NCI-H1105 (cell line): ENCODE results near the gene TPRA1.
"Not testable (repeated sequence)": the region's sequence is repeated elsewhere in the genome, so short reads cannot be mapped to it uniquely, and the experiment has no call there.

Experiments
- DNase-seq: peaks from one replicate; lab custom pipeline; 2025; lab: John Stamatoyannopoulos, UW

Gene TPRA1

DNA sequence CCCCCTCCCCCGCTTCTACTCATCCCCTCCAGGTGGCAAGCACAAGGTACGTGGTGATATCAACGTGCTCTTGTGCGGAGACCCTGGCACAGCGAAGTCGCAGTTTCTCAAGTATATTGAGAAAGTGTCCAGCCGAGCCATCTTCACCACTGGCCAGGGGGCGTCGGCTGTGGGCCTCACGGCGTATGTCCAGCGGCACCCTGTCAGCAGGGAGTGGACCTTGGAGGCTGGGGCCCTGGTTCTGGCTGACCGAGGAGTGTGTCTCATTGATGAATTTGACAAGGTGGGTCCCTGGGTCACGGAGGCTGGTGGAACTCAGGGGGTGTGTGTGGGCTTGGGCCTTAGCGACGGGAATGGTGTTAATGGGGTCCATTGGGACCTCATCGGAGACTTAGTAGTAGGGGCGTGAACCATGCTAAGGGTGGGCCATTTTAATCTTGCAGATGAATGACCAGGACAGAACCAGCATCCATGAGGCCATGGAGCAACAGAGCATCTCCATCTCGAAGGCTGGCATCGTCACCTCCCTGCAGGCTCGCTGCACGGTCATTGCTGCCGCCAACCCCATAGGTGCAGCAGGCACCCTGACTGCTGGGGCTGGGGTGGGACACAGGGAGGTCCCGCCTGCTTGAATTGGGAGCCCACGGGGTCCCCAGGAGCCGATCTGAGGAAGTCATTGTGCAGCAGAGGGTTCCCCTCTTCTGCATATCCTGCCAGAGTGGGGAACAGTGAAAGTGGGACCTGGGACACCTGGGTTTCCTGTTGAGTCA, 26.5 kb upstream of the TPRA1 start:
- no peak for DNase-seq

DNA sequence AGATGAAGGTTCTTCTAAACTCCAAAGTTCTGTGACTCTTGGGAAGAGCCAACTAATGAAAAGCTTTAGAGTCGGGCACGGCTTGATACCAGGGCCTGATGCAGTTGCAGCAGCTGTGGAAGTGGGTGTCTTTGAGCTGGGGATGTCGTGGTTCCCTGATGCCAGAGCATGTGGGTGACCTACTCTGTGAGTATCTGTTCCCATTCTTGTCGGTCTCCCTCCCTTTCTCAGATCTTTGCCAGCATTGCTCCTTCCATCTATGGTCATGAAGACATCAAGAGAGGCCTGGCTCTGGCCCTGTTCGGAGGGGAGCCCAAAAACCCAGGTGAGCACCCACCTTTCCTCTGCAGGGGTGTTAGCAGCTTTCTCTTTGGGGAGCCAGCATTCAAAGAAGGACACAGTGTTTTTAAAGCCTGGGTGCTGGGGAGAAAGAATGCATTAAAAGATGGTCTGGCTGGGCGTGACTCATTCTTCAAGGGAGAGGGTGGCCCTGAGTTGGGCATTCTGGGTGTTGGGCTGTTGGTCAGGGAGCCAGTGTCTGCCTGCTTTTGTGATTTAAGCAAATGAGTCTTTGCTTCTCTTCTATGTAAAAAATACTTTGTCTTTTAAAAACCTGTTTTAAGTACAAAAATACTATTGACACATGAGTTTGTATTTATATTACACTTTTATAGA, 25.2 kb upstream of the TPRA1 start:
- no peak for DNase-seq

DNA sequence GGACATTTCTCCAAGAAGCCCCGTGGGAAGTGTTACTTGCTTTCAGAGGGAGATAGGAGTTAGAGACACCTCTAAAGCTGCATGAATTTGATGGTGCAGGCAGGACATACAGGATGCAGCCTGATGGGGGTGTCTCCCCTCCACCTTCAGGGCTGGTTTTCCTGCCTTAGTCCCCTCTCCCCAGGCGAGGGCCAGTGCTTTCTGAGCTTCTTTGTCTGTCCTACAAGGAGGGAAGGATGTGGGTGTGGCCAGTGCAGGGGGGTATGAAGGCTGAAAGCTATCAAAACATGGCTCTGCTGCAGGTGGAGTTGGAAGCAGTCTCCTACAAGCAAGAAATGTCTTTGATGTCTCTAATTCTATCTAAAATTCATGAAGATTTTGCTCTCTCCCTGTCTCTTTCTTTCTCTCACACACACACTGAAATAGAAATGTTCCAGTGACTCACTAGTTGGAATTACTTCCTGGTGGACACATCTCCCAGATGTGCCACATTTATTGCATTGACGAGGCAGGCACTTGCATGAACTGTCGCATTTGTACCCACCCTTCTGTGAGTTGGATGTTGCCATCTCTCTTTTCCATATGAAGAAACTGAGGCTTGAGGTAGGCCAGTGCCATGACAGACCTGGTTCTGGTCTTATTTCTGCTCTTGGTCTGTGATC, 24.5 kb upstream of the TPRA1 start:
- DNase-seq = no peak

DNA sequence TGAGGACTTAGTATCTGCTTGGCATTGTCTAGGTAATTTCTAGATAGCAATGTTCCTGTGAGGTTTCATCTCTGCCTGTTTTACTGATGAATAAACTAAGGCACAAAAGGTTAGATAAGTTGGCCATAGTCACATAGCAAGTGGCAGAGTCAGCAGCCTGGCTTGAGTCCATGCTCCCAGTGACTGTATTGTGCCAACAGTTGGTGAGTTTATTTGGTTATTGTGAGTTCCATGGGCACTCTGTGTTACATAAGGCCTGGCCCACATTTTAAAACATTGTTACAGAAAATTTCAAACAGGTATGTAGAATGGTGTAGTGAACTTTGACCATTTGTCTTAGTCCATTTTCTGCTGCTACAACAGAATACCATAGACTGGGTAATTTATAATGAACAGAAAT, 22.9 kb upstream of the TPRA1 start:
- no peak for DNase-seq

DNA sequence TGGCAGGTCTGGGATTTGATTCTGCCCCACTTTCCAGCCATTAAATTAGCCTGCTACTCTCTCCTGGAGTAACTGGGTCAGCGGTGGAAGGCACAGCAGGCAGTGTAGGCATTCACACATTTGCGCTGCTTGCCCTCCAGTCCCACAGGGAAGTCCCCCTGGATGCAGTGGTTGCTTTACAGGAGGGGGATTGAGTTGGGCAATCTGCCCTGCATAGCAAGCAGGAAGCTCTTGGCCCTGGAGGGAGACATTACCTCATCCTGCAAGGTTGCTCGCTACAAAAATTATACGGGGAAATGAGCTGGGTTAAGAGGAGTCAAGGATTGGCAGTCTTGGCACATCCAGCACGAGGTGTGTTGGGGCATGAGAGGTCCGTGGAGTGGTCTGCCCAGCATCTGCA, 22.4 kb upstream of the TPRA1 start:
- DNase-seq = no peak

DNA sequence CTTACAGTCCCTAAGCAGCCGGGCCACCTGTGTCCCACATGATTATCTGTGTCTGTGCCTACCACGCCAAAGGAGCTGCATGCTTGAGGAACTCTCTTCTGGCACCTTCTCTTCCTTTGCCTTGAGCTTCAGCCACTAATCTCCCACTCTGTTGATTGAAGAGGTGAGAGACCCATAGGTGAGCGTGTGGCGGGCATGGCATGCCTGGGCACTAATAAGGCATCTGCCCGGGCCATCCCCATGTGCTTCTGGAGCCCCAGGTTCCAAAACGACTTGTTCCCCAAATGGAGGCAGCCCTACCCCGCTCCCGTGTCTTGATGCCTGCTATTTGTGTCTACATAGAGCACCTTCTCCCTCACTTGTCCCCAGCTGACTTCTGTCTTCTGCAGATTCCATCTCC, 20.7 kb upstream of the TPRA1 start:
- DNase-seq = no peak

DNA sequence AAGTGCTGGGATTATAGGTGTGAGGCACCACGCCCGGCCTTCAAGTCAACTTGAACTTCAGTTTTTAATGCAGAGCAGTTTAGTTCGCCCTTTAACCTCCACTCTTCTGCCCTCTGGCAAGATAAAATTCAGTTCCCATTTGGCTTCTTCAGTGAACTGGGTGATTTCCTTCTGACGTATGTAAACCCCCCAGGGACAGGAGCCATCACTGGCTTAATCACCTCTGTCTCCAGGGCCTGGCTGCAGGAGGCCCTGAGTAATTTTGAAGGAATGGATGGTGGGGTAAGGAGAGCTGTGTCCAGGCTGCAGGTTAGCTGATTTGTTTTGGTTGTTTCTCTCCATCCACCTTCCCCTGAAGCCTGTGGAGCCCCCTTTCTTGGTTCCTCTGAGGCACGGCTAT, 19.6 kb upstream of the TPRA1 start:
- no peak for DNase-seq

DNA sequence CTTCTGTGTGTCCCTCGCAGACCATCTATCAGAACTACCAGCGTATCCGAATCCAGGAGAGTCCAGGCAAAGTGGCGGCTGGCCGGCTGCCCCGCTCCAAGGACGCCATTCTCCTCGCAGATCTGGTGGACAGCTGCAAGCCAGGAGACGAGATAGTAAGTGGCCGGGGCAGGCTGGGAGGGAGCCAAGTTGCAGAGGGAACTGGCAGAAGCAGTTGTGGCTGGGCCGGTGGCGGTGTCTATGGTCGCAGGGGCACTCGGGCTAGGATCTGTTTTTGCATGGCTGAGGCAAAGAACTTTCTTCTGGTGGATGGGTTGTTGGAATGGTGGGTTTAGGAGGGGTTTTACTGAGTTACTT, 17.8 kb upstream of the TPRA1 start:
- no peak for DNase-seq

DNA sequence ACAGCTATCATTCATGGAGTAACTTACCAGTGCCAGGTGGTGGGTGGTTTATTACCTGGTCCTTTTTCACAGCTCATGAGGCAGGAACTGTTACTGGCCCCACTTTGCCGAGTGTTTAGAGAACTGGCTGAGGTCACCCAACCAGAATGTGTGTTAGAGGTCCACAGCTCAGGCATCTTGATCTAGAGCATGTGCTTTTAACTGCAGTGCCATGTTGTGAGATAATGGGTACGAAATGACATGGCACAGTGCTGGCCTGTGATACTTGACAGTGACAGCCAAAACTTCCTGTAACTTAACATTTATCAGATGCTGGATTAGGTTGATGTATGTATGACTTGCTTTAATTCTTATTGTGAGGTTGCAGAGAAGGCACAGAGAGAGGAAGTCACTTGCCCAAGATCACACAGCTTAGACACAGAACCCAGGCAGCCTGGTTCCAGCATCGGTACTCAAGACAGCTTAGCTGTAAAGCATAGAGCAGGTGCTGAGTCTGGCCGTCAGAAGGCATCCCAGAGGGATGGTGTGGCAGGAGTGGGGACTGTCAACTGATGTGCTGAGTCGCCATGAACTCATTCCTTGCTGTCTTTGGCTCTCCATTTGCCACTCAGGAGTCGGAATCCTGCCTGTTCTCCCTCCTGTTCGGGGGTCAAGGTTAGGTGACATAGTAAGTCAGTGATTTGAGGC, 17.3 kb upstream of the TPRA1 start:
- DNase-seq = no peak

DNA sequence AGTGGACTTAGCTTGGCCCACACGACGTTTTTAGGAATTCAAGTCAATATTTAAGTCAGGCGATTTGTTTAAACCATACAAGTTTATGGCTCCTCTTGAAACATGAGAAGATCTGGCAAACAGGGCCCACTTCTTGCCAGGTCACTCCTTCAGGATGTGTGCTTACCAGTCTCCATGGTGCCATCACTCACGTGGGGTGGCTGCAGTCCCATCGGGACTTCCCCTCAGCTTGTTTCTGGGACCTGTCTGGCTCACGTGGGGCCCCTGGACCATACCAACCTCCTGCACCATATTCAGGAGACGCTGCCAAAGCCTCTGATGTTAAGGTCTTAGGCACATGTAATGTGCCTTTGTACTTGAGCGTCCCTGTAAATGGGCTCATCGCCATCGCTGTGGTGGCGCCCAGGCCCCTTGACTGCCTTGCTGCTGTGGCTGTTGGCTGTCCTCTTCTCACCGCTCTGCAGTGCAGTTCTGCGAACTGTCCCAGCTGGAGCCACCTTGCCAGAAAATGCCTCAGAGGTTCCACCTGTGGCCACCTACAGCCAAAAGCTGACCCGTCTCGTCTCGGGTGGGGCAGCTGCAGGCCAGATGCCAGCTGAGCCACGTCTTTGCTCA, 16.6 kb upstream of the TPRA1 start:
- no peak for DNase-seq

DNA sequence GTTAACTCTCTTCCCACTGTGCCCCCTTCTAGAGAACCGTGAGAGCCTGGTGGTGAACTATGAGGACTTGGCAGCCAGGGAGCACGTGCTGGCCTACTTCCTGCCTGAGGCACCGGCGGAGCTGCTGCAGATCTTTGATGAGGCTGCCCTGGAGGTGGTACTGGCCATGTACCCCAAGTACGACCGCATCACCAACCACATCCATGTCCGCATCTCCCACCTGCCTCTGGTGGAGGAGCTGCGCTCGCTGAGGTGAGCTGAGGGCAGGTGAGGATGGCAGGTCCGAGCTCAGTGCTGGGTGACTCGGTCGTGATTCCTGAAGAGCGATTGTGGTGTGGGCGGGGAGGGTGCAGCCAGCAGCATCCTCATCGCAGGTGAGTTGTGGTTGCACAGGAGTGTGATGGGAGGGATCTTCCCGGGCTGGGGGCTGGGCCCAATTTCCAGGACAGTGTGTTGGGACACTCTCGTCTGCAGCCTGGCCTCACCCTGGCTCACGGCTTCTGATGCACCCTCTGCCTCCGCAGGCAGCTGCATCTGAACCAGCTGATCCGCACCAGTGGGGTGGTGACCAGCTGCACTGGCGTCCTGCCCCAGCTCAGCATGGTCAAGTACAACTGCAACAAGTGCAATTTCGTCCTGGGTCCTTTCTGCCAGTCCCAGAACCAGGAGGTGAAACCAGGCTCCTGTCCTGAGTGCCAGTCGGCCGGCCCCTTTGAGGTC, 15.7 kb upstream of the TPRA1 start:
- no peak for DNase-seq

DNA sequence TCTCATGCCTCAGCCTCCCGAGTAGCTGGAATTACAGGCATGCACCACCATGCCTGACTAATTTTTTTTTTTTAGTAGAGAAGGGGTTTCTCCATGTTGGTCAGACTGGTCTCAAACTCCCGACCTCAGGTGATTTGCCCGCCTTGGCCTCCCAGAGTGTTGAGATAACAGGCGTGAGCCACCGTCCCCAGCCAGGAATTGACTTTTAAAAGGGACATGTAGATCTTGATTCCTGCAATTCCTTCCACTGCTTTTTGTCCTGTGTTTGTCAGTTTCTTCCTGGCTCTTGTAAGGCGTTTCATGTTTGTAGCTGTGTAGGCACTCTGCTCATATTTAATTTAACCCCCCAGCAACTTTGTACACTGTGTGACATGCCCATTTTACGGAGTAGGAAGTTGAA, 15.0 kb upstream of the TPRA1 start:
- not testable (repeated sequence) for DNase-seq

DNA sequence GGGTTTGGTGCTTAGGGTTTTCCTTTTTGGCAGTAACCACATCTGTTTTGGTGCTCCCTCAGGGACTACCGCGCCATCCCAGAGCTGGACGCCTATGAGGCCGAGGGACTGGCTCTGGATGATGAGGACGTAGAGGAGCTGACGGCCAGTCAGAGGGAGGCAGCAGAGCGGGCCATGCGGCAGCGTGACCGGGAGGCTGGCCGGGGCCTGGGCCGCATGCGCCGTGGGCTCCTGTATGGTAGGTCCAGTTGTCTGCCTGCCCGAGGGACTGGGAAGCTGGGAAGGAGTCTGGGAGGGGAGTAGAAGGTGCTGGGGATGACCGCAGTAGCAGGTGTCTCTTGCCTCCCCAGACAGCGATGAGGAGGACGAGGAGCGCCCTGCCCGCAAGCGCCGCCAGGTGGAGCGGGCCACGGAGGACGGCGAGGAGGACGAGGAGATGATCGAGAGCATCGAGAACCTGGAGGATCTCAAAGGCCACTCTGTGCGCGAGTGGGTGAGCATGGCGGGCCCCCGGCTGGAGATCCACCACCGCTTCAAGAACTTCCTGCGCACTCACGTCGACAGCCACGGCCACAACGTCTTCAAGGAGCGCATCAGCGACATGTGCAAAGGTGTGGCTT, 14.1 kb upstream of the TPRA1 start:
- DNase-seq = no peak

DNA sequence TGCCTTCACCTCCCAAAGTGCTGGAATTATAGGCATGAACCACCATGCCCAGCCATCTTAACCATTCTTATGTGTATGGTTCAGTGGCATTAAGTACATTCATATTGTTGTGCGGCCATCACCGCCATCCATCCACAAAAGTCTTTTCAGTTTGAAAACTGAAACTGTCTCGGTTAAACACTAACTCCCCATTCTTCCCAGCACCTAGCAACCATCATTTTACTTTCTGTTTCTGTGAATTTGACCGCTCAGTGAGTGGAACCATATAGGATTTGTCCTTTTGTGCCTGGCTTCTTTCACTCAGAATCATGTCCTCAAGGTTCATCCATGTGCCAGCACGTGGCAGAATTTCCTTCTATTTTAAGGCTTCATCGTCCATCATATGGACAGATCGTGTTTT, 13.5 kb upstream of the TPRA1 start:
- DNase-seq = no peak

DNA sequence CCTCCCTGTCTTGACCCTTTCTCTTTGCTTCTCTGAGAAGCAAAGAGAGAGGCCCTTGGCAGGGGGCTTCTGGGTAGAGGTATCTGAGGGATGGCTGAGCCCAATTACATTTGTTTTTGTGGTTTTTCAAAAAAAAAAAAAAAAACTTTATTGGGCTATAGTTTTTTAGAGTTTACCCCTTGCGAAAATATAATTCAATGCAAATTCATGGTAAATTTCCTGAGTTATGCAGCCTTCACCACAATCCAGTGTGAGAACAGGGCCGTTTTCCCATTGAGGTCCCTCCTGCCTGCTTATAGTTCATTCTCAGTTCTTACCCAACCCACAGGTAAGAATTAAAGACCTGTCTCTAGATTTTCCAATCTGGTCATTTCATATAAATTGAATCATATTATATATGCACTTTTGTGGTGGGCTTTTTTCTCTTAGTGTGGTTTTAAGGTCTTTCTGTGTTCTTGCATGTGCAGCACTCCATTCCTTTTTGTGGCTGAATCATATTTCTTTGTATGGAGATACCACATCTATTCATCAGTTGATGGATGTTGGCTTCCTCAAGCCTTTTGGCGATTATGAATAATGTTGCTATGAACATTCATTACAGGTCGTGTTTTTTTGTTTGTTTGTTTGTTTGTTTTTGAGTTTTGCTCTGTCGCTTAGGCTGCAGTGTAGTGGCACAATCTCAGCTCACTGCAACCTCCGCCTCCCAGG, 10.4 kb upstream of the TPRA1 start:
- DNase-seq = no peak

DNA sequence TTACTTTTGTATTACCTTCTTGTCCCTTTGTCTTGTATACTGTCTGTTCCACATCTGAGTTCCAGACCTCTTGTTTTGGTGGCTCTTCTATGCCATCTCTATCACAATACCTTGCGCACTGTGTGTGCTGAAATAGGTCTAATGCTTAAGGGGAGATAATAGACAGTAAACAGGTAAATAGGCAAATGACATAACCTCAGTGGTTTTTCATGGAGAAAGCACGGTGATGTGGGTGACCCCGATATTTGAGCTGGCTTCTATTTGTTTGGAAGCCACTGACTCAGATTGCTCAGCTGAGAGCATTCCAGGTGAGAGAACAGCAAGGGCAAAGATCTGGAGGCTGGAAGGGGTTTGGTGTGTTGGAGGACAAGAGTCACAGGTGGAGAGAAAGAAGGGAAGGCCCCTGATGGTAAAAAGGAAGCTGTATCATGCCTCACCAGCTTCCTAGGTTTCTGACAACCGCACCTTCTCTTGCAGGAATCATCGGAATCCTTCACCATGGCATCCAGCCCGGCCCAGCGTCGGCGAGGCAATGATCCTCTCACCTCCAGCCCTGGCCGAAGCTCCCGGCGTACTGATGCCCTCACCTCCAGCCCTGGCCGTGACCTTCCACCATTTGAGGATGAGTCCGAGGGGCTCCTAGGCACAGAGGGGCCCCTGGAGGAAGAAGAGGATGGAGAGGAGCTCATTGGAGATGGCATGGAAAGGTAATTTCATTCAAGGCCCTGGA, 8.5 kb upstream of the TPRA1 start:
- DNase-seq = no peak

DNA sequence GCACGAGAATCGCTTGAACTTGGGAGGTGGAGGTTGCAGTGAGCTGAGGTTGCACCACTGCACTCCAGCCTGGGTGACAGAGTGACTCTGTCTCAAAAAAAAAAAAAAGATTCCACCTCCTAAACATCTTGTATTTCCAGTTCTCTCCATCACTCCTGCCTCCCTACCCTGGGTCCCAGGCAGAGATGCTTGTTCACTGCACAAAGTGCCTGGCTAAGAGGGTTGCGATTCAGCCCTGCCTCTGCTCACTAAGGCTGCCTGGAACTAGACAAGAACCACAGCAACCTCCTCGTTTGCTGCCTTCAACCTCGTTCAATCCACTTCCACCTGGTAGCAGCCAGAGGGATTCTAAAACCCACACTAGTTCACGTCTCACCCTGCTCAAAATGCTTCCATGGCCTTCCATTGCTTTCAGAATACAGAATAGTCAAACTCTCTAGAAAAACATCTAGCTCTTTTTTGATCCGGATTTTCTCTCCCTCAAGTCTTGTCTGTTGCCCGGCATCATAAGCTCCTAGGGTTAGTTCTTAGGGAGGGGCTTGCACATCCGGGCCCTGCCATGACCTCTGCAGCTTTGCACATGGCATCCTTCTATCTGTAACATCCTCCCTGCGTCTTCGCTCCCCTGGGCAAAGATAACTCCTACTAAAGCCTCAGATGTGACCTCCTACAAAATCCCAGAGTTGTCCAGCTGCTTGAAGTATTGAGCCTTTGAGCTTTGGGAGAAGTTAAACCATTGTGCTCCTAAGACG, 6.7 kb upstream of the TPRA1 start:
- no peak for DNase-seq

DNA sequence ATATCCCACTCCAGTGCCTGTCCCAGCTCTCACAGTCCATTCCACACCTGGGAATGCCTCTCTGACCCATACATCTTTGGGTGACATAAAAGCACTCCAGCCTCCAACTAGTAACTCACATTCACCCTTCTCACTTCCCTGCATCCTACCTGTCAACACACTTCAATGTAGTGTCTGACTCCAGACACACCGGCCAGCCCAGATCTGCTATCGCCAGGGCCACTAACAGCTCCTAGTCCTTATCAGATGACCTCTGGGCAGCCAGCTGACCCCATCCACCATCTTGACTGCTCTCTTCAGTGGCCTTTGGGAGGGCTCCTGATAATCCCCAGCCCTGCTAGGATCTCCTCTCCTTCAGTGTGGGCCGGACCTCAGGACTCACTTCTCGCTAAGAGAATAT, 4.8 kb upstream of the TPRA1 start:
- DNase-seq = no peak

DNA sequence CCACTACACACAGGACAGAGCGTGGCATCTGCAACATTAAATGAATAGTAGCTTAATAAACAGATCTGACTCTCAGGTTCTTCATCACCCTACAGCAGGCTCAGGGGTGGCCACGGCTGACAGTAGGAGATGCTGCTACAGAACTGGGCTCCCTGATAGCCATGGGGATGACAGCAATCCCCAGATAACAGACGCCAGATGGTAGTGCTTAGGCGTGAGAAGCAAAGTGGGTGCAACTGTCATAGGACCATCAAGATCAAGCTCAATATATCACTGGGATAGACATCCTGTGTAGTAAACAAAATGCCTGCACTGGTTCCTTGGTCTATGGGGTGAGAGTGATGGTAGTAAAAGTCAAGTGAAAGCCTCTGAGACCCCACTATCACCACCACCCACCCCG, 2.6 kb upstream of the TPRA1 start:
- DNase-seq = no peak
